Panc1 (cell line): ENCODE measurements around the gene OPTC. TPM values are rescaled to one million over a fixed set of nuclear protein-coding genes. Genes with fewer than 3 reads are reported as not detected.

Source experiments
- ATAC-seq: fragments of 200-7000 bp; cut with Tn5 transposase; 2 replicates; pipeline ENCODE4 v1.9.1; 2020; ENCODE audit warnings: mild to moderate bottlenecking, moderate library complexity
- BruUV-seq: library from RNA; stranded (reverse); fragments of 400-500 nt; replicated peaks from 2 replicates; lab custom pipeline; 2021; lab: Mats Ljungman, UMichigan
- CTCF ChIA-PET: fragments of 300-600 bp; sonication (Branson Sonifier 250); formaldehyde crosslinking; loops from one replicate; lab custom pipeline; 2022; ENCODE audit warnings: antibody characterized with exemption; lab: Charles Lee
- POLR2A ChIA-PET: fragments of 300-600 bp; sonication (Branson Sonifier 250); formaldehyde crosslinking; loops from one replicate; lab custom pipeline; 2022; ENCODE audit warnings: antibody characterized with exemption; lab: Charles Lee
- DNase-seq: peaks from one replicate; pipeline ENCODE4 v3.0.0-alpha.2; 2010; ENCODE audit warnings: low read depth, low spot score
- H3K27ac ChIP-seq: 2 replicates; pipeline ENCODE4 v1.5.1; 2011; ENCODE audit warnings: mild to moderate bottlenecking, low read length, inconsistent platforms
- H3K27me3 ChIP-seq: fragments of 200-500 bp; sonication (Bioruptor generic); 2 replicates; pipeline ENCODE4 v1.6.0; 2014; ENCODE audit warnings: low read length, inconsistent platforms; ENCODE audit not compliant: control insufficient read depth, insufficient read depth
- H3K36me3 ChIP-seq: fragments of 200-500 bp; sonication (Bioruptor generic); 2 replicates; pipeline ENCODE4 v1.5.1; 2014; ENCODE audit warnings: inconsistent platforms, mild to moderate bottlenecking, low read length, moderate library complexity; ENCODE audit not compliant: control insufficient read depth, insufficient read depth
- H3K4me1 ChIP-seq: 2 replicates; pipeline ENCODE4 v1.5.1; 2011; ENCODE audit warnings: inconsistent platforms, mild to moderate bottlenecking, low read length, moderate library complexity; ENCODE audit not compliant: control insufficient read depth, insufficient read depth
- H3K4me3 ChIP-seq, 2 experiments: 2 replicates each; pipeline ENCODE4 v1.5.1; 2011 to 2012; ENCODE audit warnings: low read depth in 2 of 2, low read length in 2 of 2, mild to moderate bottlenecking in 2 of 2, inconsistent platforms in 1 of 2, moderate library complexity in 1 of 2
- H3K9me3 ChIP-seq: fragments of 200-500 bp; sonication (Bioruptor generic); 2 replicates; pipeline ENCODE4 v1.5.1; 2014; ENCODE audit warnings: low read depth, mild to moderate bottlenecking, inconsistent platforms, low read length, moderate library complexity; ENCODE audit not compliant: control insufficient read depth, insufficient read depth
- POLR2AphosphoS5 ChIP-seq: IDR thresholded peaks from 2 replicates; pipeline ENCODE4 v1.6.1; 2012; ENCODE audit warnings: mild to moderate bottlenecking, low read depth, low read length, moderate library complexity
- SIN3A ChIP-seq: IDR thresholded peaks from 2 replicates; pipeline ENCODE4 v1.6.1; 2012; ENCODE audit warnings: low read depth, mild to moderate bottlenecking, low read length, moderate library complexity, borderline replicate concordance; ENCODE audit not compliant: insufficient read depth
- TCF7L2 ChIP-seq: IDR thresholded peaks from 2 replicates; pipeline ENCODE4 v1.6.1; 2011; ENCODE audit warnings: mild to moderate bottlenecking, low read depth, low read length, inconsistent platforms
- in situ Hi-C: cut with HindIII; loops from 2 replicates; pipeline ENCODE4 v1.10.0; 2016; ENCODE audit warnings: low sequenced_read_pairs, low pct_unique_long_range_greater_than_20kb
- intact Hi-C: fragments of 100-400 bp; cut with micrococcal nuclease; formaldehyde crosslinking; loops from one replicate; pipeline ENCODE4 v1.10.0; 2022; ENCODE audit not compliant: unreplicated experiment
- total RNA-seq: library from RNA; stranded (reverse); gene quantifications from one replicate; pipeline ENCODE4 v1.2.1, GENCODE V29; 2021; ENCODE audit not compliant: unreplicated experiment
- TF ChIP-seq, protein P1 (sequence below), 2 experiments: IDR thresholded peaks; 2 replicates each; pipeline ENCODE4 v1.6.1; 2011 to 2012; ENCODE audit warnings: low read depth in 2 of 2, control low read depth in 1 of 2, low read length in 1 of 2, mild to moderate bottlenecking in 1 of 2, moderate library complexity in 1 of 2; ENCODE audit not compliant: insufficient read depth in 1 of 2
- TF ChIP-seq, protein P2 (sequence below): fragments of 450-650 bp; IDR thresholded peaks from 2 replicates; pipeline ENCODE4 v1.5.1; 2017; ENCODE audit warnings: mild to moderate bottlenecking

The OPTC gene
- total RNA-seq, 1 experiment from 2014 or later: not detected

DNA sequence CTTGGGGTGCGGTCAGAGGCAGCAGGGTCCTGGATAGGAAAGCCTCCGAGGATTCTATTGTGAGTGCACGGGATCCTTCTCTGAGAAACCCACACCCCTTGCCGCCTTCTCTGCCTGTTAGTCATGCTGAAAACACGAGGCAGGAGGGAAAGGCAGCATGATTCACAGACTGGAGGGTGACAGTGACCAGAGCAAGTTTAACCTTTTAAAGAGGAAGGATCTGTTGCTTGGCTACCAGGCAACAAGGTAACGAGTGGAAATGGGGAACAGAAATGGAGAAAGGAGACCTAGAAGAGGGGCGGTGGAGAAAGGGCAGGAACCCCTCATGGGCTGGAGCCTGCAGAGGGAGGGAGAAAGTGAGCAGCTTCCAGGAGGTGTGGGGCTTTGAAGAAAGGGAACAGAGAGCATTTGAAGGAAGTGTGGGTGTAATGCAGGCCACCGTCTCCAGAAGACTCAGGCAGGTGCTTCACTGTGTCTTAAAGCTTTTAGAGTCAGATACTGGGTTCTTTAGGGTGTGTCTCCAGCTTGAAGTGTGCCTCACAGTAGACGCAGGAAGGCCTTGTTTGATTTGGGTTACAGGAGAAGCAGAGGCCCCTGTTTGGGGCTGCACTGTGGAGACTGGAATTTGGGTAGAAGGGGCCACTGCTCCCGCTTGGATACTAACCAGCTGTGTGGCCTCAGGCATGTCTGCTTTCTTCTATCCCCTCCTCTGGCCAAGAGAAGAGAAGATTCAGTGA, 19.1 kb downstream of the OPTC start:
- ATAC-seq (peak; percentile 79), DNase-seq (peak; percentile 80)
- Histone ChIP-seq H3K4me3 (no peak overlapping the region), H3K9me3 (no peaks in the 10 kb centered on the region), H3K4me1 (peaks cover 14% of the 10 kb centered on the region), H3K27me3 (no peaks in the 10 kb centered on the region), H3K27ac (no peak overlapping the region), H3K36me3 (no peaks in the 10 kb centered on the region)
- TF ChIP-seq, protein P1, sequence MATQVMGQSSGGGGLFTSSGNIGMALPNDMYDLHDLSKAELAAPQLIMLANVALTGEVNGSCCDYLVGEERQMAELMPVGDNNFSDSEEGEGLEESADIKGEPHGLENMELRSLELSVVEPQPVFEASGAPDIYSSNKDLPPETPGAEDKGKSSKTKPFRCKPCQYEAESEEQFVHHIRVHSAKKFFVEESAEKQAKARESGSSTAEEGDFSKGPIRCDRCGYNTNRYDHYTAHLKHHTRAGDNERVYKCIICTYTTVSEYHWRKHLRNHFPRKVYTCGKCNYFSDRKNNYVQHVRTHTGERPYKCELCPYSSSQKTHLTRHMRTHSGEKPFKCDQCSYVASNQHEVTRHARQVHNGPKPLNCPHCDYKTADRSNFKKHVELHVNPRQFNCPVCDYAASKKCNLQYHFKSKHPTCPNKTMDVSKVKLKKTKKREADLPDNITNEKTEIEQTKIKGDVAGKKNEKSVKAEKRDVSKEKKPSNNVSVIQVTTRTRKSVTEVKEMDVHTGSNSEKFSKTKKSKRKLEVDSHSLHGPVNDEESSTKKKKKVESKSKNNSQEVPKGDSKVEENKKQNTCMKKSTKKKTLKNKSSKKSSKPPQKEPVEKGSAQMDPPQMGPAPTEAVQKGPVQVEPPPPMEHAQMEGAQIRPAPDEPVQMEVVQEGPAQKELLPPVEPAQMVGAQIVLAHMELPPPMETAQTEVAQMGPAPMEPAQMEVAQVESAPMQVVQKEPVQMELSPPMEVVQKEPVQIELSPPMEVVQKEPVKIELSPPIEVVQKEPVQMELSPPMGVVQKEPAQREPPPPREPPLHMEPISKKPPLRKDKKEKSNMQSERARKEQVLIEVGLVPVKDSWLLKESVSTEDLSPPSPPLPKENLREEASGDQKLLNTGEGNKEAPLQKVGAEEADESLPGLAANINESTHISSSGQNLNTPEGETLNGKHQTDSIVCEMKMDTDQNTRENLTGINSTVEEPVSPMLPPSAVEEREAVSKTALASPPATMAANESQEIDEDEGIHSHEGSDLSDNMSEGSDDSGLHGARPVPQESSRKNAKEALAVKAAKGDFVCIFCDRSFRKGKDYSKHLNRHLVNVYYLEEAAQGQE (IDR thresholded peaks at IDR 0.05; ENCODE audit: insufficient read depth in 1 of 2, low read depth in 2 of 2, low read length in 1 of 2): no peak
- TF ChIP-seq SIN3A (no peak), POLR2AphosphoS5 (no peak), TCF7L2 (no peak)
- TF ChIP-seq, protein P2, sequence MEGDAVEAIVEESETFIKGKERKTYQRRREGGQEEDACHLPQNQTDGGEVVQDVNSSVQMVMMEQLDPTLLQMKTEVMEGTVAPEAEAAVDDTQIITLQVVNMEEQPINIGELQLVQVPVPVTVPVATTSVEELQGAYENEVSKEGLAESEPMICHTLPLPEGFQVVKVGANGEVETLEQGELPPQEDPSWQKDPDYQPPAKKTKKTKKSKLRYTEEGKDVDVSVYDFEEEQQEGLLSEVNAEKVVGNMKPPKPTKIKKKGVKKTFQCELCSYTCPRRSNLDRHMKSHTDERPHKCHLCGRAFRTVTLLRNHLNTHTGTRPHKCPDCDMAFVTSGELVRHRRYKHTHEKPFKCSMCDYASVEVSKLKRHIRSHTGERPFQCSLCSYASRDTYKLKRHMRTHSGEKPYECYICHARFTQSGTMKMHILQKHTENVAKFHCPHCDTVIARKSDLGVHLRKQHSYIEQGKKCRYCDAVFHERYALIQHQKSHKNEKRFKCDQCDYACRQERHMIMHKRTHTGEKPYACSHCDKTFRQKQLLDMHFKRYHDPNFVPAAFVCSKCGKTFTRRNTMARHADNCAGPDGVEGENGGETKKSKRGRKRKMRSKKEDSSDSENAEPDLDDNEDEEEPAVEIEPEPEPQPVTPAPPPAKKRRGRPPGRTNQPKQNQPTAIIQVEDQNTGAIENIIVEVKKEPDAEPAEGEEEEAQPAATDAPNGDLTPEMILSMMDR: no peak
- in situ Hi-C loops: no loop called here
- ChIA-PET CTCF (interaction anchor here (1.8 kb wide), 1 partner anchor 189 kb away, joined by 4 read pairs; no protein-coding TSS in a partner anchor), POLR2A (interaction anchor here (0.6 kb wide), 1 partner anchor 147 kb away, joined by 5 read pairs; no protein-coding TSS in a partner anchor)
- intact Hi-C loops: loop anchor here (10.0 kb wide), 1 partner anchor 112 kb away; the partner anchor contains the start of gene ATP2B4
- BruUV-seq: no TSS peak

GRCh38 chr1:203513585-203514031, 19.7 kb downstream of the OPTC start:
- Histone ChIP-seq H3K4me1 (peaks cover 14% of the 10 kb centered on the region), H3K4me3 (no peak overlapping the region), H3K27ac (no peak overlapping the region), H3K36me3 (no peaks in the 10 kb centered on the region), H3K27me3 (no peaks in the 10 kb centered on the region), H3K9me3 (no peaks in the 10 kb centered on the region)
- no TSS peak for BruUV-seq
- no peak for DNase-seq
- in situ Hi-C loops (no loop called here), intact Hi-C loops (loop anchor here (10.0 kb wide), 1 partner anchor 111 kb away; the partner anchor contains the start of gene ATP2B4)
- CTCF ChIA-PET: interaction anchor here (1.8 kb wide), 1 partner anchor 188 kb away, joined by 4 read pairs; no protein-coding TSS in a partner anchor
- POLR2A ChIA-PET: interaction anchor here (0.6 kb wide), 1 partner anchor 146 kb away, joined by 5 read pairs; no protein-coding TSS in a partner anchor
- ATAC-seq: 0 out of 2 replicates have a peak, but pooled peaks have one; percentile 11
- no peak for TF ChIP-seq POLR2AphosphoS5
- no peak for TF ChIP-seq SIN3A
- no peak for TF ChIP-seq TCF7L2
- TF ChIP-seq, protein P2: no peak
- TF ChIP-seq, protein P1 (IDR thresholded peaks at IDR 0.05; ENCODE audit: insufficient read depth in 1 of 2, low read depth in 2 of 2, low read length in 1 of 2): no peak
